GM12891 (cell line): Measurements from ENCODE around the gene ARL13A.

Source experiments
- POLR2A ChIP-seq: IDR thresholded peaks from 2 replicates; pipeline ENCODE4 v1.6.1; 2011; ENCODE audit warnings: low read depth, low read length, control low read depth
- POLR2AphosphoS5 ChIP-seq: IDR thresholded peaks from 2 replicates; pipeline ENCODE4 v1.6.1; 2011; ENCODE audit warnings: low read depth, low read length, control low read depth
- TAF1 ChIP-seq: IDR thresholded peaks from 2 replicates; pipeline ENCODE4 v1.6.1; 2011; ENCODE audit warnings: low read depth, low read length, control low read depth

DNA sequence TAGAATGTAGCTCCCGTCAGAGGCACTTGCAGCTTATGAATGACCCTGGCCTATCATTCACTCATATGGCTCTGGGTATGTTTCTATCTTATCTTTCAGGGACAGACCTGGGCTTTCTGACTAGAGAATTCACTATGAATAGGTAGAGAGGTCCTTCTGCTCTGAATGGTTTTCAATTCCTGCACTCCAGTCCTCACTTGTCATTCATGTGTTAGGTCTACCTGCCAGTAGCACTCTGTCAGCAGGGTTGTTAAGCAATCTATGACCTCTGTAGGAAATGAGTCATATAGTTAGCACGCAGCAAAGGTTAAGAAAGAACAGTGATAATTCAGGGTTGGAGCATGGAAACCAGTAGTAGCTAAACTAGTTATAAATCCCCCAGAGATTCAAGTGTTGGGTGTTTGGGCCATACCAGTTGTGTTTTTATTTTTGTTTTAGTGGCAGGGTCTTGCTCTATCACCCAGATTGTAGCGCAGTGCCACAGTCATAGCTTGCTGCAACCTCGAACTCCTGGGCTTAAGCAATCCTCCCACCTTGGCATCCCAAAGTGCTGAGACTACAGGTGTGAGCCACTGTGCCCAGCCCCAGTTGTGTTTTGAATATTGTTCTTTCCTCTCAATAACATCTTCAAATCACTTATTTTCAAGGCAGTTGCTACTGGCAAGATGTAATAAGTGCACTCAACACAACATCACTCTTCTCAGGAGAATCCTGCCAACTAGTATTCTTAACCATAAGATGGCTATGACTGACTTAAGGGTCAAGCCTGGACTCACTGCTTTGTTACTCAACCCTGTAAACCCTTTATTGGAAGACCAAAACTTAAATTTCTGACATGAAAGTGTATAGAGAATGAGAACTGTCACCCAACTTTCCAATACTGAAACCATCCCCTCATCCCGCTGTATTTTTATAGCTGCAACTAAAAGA lies 25.1 kb downstream of the ARL13A start:
- TF ChIP-seq TAF1 (no peak), POLR2A (no peak), POLR2AphosphoS5 (no peak)
